Muscle of back (tissue), 11 donors: ENCODE data around the gene IBTK. TPM values are rescaled to one million over a fixed set of nuclear protein-coding genes. Genes with fewer than 3 reads are reported as not detected.
"Not testable (repeated sequence)": the region's sequence is repeated elsewhere in the genome, so short reads cannot be mapped to it uniquely, and the experiment has no call there.

Experiments used
- DNase-seq, 3 donors: peaks; one replicate each; pipeline versions ENCODE4 v3.0.0 to v3.0.0-alpha.2; 2013
- polyA plus RNA-seq, 10 donors: library from polyadenylated mRNA; unstranded; fragments of 120-200 nt; gene quantifications; one replicate each; pipeline ENCODE4 v1.2.1, GENCODE V29; 2013; ENCODE audit not compliant: insufficient read length in 10 of 10

IBTK gene
- polyA plus RNA-seq, 10 donors = 28.0 to 44.8 (median 37.0) TPM

- DNase-seq = no peak
Observed at GRCh38 chr6:82178759-82179112, 68.8 kb downstream of the IBTK start.

DNA sequence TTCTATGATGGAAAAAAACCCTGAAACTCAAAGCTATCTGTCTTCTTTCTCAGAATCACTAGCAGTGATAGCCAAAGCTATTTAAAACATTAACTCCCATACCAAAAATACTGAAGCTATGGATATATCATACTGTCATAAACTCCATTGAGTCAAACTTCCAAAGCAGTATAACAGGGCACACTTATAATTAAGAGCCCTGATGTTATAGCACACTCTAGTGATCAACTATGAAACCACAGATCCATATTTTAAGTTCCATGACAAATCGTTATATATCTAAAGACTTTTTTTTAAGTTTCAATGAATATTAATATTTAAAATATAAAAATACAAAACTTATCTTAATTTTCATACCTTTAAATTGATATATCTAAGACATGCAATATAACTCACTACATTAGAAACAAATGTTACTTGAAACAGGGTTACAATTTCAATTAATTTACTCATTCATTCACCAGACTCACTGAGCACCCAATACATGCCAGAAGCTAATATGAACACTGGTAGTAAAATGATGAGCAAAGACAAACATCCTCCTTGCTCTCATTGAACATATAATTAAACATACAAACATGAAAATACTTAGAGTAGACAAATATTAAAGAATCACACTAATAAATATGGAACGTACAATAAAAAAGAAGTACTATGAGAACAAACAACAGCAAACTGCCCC is 69.3 kb downstream of the IBTK start:
- DNase-seq = peak; percentile 24 to 53 (median 37)

DNA sequence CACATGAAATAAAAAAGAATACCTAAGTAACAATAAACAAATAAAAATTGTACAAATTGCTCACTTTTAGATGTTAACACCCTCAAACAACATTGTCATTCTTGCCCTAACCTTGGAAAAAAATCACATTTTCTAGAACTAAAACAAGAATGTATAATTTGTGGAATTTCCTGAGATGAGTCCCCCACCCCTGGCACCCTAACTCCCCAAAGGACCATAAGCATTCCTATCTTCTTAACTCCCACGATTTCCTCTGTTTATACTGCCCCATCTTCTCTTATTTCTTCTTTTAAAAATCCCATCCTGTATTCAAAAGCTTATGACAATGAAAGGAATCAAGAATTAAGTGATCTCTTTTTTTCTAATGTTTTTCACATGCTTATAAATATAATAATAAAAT is 70.9 kb downstream of the IBTK start:
- peak in 2 of 3 donors; percentile 18 to 32 for DNase-seq

- DNase-seq = no peak
Observed at GRCh38 chr6:82172594-82172993, 75.0 kb downstream of the IBTK start.

DNA sequence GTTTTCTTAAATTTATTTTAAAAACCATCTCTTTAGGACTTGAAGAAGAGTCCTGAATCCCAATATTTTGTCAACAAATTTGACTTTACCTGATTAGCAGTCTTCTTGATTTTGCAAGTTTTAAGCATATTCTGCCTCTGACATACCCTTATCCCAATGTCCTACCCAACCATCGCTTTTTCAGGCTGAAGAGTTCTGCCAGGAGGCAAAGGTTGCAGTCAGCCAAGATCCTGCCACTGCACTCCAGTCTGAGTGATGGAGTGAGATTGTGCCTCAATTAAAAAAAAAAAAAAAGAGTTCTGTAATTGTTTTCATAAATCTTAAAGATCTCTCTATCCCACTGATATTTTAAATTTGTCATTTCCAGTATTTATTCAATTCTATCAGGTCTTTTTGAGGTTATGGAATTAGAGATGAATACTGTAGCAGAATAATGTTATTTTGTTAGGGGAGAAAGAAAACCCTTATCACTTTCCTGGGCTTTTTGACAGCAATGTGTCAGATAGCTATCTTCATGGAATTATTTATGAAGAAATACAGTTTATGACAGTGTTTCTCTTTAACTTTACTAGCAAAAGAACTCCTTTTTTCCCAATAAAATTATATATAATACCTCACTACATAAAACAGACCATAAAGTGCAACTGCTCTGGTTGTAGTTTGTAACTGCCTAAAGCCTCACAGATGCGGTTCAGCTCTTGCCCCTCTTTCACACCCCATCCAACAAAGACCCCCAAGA is 78.2 kb downstream of the IBTK start:
- no peak for DNase-seq

DNA sequence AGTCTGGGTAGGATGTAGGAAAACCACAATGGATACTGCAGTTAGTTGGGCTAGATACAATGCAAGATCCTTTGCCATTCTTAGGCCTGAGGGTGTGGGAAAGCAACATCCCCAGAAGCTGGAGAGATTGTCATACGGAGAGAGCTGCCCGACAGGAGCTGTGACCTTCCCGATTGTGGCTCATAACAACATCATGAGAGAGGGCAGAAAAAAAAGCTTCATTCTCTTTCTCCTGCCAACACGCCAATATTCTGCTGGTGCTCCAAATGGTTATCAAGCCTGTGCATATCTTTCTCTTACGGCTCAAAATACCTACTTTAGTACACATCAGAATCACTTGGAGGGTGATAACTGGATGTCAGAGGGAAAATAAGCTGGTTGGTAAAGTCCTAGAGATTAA is 81.1 kb downstream of the IBTK start:
- DNase-seq = no peak

- no peak for DNase-seq
Observed at GRCh38 chr6:82160255-82160990, 87.1 kb downstream of the IBTK start.

DNA sequence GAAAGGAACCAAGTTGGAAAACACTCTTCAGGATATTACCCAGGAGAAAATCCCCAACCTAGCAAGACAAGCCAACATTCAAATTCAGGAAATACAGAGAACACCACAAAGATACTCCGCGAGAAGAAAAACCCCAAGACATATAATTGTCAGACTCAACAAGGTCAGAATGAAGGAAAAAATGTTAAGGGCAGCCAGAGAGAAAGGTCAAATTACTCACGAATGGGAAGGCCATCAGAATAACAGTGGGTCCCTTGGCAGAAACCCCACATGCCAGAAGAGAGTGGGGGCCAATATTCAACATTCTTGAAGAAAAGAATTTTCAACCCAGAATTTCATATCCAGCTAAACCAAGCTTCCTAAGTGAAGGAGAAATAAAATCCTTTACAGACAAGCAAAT is 94.8 kb downstream of the IBTK start:
- DNase-seq = not testable (repeated sequence)

DNA sequence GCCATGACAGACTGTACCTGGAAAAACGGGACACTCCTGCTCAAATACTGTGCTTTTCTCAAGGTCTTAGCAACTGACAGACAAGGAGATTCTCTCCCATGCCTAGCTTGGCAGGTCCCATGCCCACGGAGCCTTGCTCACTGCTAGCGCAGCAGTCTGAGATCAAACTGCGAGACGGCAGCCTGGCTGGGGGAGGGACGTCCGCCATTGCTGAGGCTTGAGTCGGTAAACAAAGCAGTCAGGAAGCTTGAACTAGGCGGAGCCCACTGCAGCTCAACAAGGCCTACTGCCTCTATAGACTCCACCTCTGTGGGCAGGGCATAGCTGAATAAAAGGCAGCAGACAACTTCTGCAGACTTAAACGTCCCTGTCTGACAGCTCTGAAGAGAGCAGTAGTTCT is 96.4 kb downstream of the IBTK start:
- not testable (repeated sequence) for DNase-seq

- DNase-seq = no peak
Observed at GRCh38 chr6:82145926-82146452, 101.6 kb downstream of the IBTK start.

GRCh38 chr6:82144852-82145340 is 102.6 kb downstream of the IBTK start:
- peak; percentile 62 to 90 (median 76) for DNase-seq

DNA sequence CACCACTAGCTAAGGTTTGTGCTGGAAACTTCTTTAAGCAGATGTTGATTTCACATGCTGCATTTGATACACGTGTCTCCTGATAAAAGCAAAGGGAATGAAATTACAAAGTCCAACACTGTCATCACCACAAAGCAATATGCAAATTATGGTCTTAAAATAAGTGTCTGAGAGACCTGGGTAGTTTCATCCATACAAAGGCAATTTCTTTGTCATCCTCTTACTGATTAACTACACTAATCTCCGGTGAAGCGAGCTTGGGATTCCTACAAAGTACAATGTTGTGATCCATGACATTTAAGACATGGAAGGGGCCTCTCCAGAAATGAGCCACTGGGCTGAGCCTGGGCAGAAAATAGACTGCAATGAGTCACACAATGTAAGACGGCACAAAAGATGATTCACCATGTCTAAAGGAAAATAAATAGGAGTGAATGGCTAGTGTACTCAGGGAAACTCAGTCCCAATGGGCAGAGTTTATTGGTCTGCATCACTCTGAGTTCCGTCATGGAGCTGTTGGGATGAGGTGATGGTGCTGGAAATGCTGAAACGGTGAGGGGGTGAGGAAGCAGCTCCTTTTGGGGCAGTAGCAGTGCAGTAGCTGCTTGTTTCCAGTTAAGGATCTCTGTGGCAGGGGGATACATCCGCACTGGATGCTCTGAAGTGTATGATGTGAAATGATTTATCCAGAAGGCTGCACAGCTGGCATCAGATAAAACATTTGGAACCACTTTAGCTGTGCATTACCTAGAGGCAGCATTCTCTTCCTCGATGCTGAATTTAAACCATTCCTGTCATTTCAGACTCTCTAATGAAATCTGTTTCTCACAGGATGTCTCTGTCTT is 103.3 kb downstream of the IBTK start:
- peak; percentile 54 to 93 (median 69) for DNase-seq

- DNase-seq = peak; percentile 3 to 82 (median 11)
Observed at GRCh38 chr6:82143041-82143481, 104.5 kb downstream of the IBTK start.

GRCh38 chr6:82142524-82142923 is 105.0 kb downstream of the IBTK start:
- DNase-seq = no peak

DNA sequence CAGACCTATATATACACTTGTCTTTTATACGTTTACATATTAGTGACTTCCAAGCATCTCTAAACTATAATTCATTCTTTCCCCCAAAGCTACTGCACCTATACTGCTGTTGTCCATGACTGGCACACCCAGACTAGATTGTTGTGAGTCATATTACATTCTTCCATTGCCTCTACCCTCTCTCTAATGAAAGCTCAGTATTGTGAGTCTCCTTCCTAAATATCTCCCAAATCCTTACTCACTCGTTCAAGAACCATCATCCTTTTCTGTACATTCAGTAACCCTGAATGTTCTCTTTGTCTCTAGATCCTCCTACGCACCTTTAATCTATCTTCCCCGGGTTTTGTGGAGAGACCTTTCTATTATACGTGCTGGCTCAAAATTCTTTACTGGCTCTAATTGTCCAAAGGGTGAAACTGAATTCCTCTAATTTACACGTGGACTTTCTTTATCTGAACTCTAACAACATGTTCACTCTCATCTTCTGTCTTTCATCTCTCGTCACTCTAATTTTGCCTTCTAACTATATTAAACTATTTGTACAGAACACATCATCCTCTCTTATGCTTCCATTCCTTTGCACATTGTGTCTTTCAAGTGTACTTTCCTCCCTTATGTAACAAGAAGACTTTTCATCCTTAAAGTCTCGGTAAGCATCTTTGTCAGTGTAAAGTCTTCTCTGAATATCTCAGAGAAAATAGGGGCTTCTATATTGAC is 109.3 kb downstream of the IBTK start:
- no peak for DNase-seq

- DNase-seq = no peak
Observed at GRCh38 chr6:82131441-82131840, 116.1 kb downstream of the IBTK start.

DNA sequence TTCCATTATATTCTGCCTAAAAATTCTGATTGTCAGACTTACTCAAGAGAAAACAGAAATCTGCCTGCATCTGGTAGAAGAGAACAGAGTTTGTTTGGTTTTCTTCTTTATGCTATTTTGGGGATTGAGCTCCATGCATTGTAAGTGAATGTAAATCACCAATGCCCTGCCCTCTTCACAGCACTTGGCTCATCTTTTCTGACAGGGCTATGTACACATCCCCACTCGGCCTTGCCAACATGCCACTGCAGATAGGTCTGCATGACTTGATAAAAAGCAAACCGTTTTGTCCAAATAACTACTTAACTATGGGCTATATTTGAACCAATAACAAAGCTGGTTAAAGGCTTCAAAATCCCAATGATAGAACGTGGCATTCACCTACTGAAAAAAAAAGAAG is 117.7 kb downstream of the IBTK start:
- DNase-seq = no peak

DNA sequence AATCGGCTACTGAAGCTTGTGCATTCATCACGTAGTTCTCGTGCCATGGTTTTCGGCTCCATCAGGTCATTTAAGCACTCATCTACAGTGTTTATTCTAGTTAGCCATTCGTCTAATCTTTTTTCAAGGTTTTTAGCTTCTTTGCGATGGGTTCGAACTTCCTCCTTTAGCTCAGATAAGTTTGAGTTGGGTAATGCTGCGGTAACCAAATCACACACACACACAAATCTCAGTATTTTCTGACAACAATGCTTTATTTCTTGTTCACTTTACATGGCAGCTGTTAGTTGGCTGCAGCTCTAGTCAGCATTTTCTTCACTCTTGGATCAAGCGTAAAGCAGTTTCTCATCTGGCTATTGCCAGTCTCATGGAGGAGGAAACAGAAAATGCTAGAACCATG is 118.6 kb downstream of the IBTK start:
- DNase-seq = not testable (repeated sequence)

DNA sequence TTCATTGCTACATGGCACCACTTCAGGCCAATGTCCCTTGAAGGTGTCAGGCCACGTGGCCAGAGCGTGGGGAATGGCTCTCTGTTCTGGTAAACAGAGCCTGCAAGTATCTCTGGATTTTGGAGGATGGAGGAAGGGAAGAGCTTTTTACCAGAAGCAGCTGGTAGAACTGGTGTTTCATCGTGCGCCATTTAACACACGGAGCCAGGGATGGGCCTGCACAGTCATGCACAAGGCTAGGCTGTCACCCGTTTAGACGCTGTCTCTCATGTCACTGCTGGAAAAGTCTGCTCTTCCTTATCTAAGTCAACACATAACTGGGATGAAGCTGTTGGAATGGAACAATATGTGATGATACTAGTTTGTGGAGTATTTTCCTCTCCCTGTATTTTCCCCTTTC is 123.9 kb downstream of the IBTK start:
- no peak for DNase-seq
